NCI-H1092 (cell line): ENCODE data around the gene PLPPR3.
"Not testable (repeated sequence)": the region's sequence is repeated elsewhere in the genome, so short reads cannot be mapped to it uniquely, and the experiment has no call there.

Source experiments
- DNase-seq: peaks from one replicate; lab custom pipeline; 2025; lab: John Stamatoyannopoulos, UW

The PLPPR3 gene

GRCh38 chr19:854549-854948 is 32.8 kb upstream of the PLPPR3 start:
- DNase-seq = no peak

GRCh38 chr19:853614-854220 is 32.0 kb upstream of the PLPPR3 start:
- DNase-seq = not testable (repeated sequence)

GRCh38 chr19:853014-853585 is 31.3 kb upstream of the PLPPR3 start:
- DNase-seq = no peak

GRCh38 chr19:852136-853013 is 30.6 kb upstream of the PLPPR3 start, which contains the start of gene ELANE:
TSS of gene ELANE (plus strand) at chr19:852303. CDS start at chr19:852329, 26 bp downstream.
- DNase-seq = no peak

- no peak for DNase-seq
Measured at GRCh38 chr19:850979-851335, 29.2 kb upstream of the PLPPR3 start.

GRCh38 chr19:850221-850978 is 28.6 kb upstream of the PLPPR3 start:
- DNase-seq = no peak

- not testable (repeated sequence) for DNase-seq
Measured at GRCh38 chr19:849195-849594, 27.4 kb upstream of the PLPPR3 start.

GRCh38 chr19:848386-848921 is 26.7 kb upstream of the PLPPR3 start:
- DNase-seq = no peak

- no peak for DNase-seq
Measured at GRCh38 chr19:845707-846521, 24.2 kb upstream of the PLPPR3 start.

- no peak for DNase-seq
Measured at GRCh38 chr19:844546-844971, 22.8 kb upstream of the PLPPR3 start.

- no peak for DNase-seq
Measured at GRCh38 chr19:843836-844545, 22.2 kb upstream of the PLPPR3 start.

GRCh38 chr19:843180-843835 is 21.6 kb upstream of the PLPPR3 start:
- no peak for DNase-seq

- not testable (repeated sequence) for DNase-seq
Measured at GRCh38 chr19:842802-843179, 21.0 kb upstream of the PLPPR3 start.

- DNase-seq = no peak
Measured at GRCh38 chr19:840519-841206, 18.9 kb upstream of the PLPPR3 start, which contains the start of gene PRTN3. TSS of gene PRTN3 (plus strand) at chr19:840999. CDS start at chr19:841009, 10 bp downstream.

GRCh38 chr19:835210-835810 is 13.6 kb upstream of the PLPPR3 start:
- DNase-seq = no peak

- DNase-seq = no peak
Measured at GRCh38 chr19:834216-834615, 12.5 kb upstream of the PLPPR3 start.

GRCh38 chr19:831407-832369 is 9.9 kb upstream of the PLPPR3 start:
- no peak for DNase-seq
